Effector memory CD8-positive, alpha-beta T cell (primary cell): Measurements from ENCODE around the gene ZSCAN25.
A peak's percentile ranks its signal among the peaks of the same experiment; 100 is the strongest.
"Not testable (repeated sequence)": the region's sequence is repeated elsewhere in the genome, so short reads cannot be mapped to it uniquely, and the experiment has no call there.

Experiments
- ATAC-seq: fragments of 150-1000 bp; cut with Tn5 transposase; replicated peaks from 2 replicates; pipeline ENCODE4 v1.10.0; 2021; ENCODE audit warnings: mild to moderate bottlenecking, moderate library complexity
- DNase-seq, 3 experiments: peaks; one replicate each; pipeline ENCODE4 v3.0.0; 2021
- H3K27ac Mint-ChIP-seq, 2 donors: one replicate each; pipeline ENCODE4 v1.8.0; 2022; ENCODE audit warnings: mild to moderate bottlenecking in 2 of 2, mixed read lengths in 2 of 2, moderate library complexity in 2 of 2
- H3K27me3 Mint-ChIP-seq, 2 donors: one replicate each; pipeline ENCODE4 v1.8.0; 2022; ENCODE audit warnings: mixed read lengths in 2 of 2
- H3K36me3 Mint-ChIP-seq: one replicate; pipeline ENCODE4 v1.8.0; 2022; ENCODE audit warnings: mild to moderate bottlenecking, moderate library complexity, mixed read lengths; ENCODE audit not compliant: insufficient read depth
- H3K4me1 Mint-ChIP-seq, 2 donors: one replicate each; pipeline ENCODE4 v1.8.0; 2022; ENCODE audit warnings: low read depth in 2 of 2, mixed read lengths in 2 of 2
- H3K4me3 Mint-ChIP-seq, 2 donors: one replicate each; pipeline ENCODE4 v1.8.0; 2022; ENCODE audit warnings: mild to moderate bottlenecking in 2 of 2, mixed read lengths in 2 of 2, moderate library complexity in 2 of 2
- H3K9me3 Mint-ChIP-seq, 2 donors: one replicate each; pipeline ENCODE4 v1.8.0; 2022; ENCODE audit warnings: mixed read lengths in 2 of 2
- total RNA-seq, 9 experiments: gene quantifications; one replicate each; lab custom pipeline; 2026; lab: John Stamatoyannopoulos, UW

ZSCAN25 gene
- 48.6 to 75.9 (median 55.2) reads per million in 9 experiments for total RNA-seq

GRCh38 chr7:99616359-99617191, at the start of gene ZSCAN25:
Gene ZSCAN25 (plus strand): TSS chr7:99616946. CDS start chr7:99619607, 2,661 bp downstream.
- DNase-seq (peak; percentile 77 to 79 (median 79)), ATAC-seq (peak; percentile 97)
- Mint-ChIP-seq H3K4me3 (peak within 1 kb of the TSS; percentile 96), H3K4me1 (peaks cover 31 to 43% of the 10 kb centered on the region in 2 donors), H3K27me3 (no peaks in the 10 kb centered on the region), H3K27ac (peak within 1 kb of the TSS; percentile 92 to 95), H3K9me3 (no peaks in the 10 kb centered on the region), H3K36me3 (peaks cover 37% of the 10 kb centered on the region)

- peaks cover 45% of the 10 kb centered on the region for H3K36me3 Mint-ChIP-seq
- ATAC-seq: not testable (repeated sequence)
Measured at GRCh38 chr7:99568770-99569169, 48.0 kb upstream of the ZSCAN25 start.

GRCh38 chr7:99571768-99572167, 45.0 kb upstream of the ZSCAN25 start:
- no peaks in the 10 kb centered on the region for H3K27me3 Mint-ChIP-seq
- no peak for ATAC-seq
- H3K27ac Mint-ChIP-seq: peak overlapping the region; percentile 47 to 51
- H3K9me3 Mint-ChIP-seq: no peaks in the 10 kb centered on the region
- H3K4me1 Mint-ChIP-seq: peaks cover 0 to 4% of the 10 kb centered on the region in 2 donors
- DNase-seq: no peak
- peaks cover 29% of the 10 kb centered on the region for H3K36me3 Mint-ChIP-seq
- H3K4me3 Mint-ChIP-seq: no peak overlapping the region

More at GRCh38 chr7:99568770-99569169, 48.0 kb upstream of the ZSCAN25 start:
- not testable (repeated sequence) for H3K9me3 Mint-ChIP-seq, H3K4me3 Mint-ChIP-seq, DNase-seq, H3K27me3 Mint-ChIP-seq
- H3K27ac Mint-ChIP-seq: peak overlapping the region; percentile 5 to 52
- H3K4me1 Mint-ChIP-seq: peaks cover 8 to 19% of the 10 kb centered on the region in 2 donors

GRCh38 chr7:99573257-99573656, 43.5 kb upstream of the ZSCAN25 start:
- no peak overlapping the region for H3K4me3 Mint-ChIP-seq
- DNase-seq: no peak
- H3K27ac Mint-ChIP-seq: peak overlapping the region in 1 of 2 donors; percentile 53

GRCh38 chr7:99576251-99576650, 40.5 kb upstream of the ZSCAN25 start:
- Mint-ChIP-seq H3K36me3 (peaks cover 24% of the 10 kb centered on the region), H3K9me3 (no peaks in the 10 kb centered on the region), H3K27me3 (no peaks in the 10 kb centered on the region), H3K27ac (no peak overlapping the region), H3K4me1 (peaks cover 5 to 14% of the 10 kb centered on the region in 2 donors), H3K4me3 (no peak overlapping the region)
- DNase-seq: no peak
- no peak for ATAC-seq

More at GRCh38 chr7:99573257-99573656, 43.5 kb upstream of the ZSCAN25 start:
- H3K27me3 Mint-ChIP-seq: no peaks in the 10 kb centered on the region
- peaks cover 0 to 4% of the 10 kb centered on the region in 2 donors for H3K4me1 Mint-ChIP-seq
- H3K9me3 Mint-ChIP-seq: no peaks in the 10 kb centered on the region
- ATAC-seq: no peak
- H3K36me3 Mint-ChIP-seq: peaks cover 28% of the 10 kb centered on the region

GRCh38 chr7:99579281-99579955, 37.3 kb upstream of the ZSCAN25 start:
- Mint-ChIP-seq H3K4me3 (peak overlapping the region; percentile 87 to 91), H3K9me3 (no peaks in the 10 kb centered on the region), H3K27ac (peak overlapping the region; percentile 76 to 91), H3K36me3 (peaks cover 13% of the 10 kb centered on the region), H3K27me3 (no peaks in the 10 kb centered on the region), H3K4me1 (peaks cover 6 to 11% of the 10 kb centered on the region in 2 donors)
- DNase-seq (no peak), ATAC-seq (no peak)

GRCh38 chr7:99579956-99580777, 36.6 kb upstream of the ZSCAN25 start:
- peak; percentile 40 to 46 (median 43) for DNase-seq
- Mint-ChIP-seq H3K4me3 (peak overlapping the region; percentile 87 to 91), H3K27ac (peak overlapping the region; percentile 76 to 91), H3K27me3 (peaks cover 0 to 2% of the 10 kb centered on the region in 2 donors), H3K4me1 (peaks cover 6 to 11% of the 10 kb centered on the region in 2 donors), H3K9me3 (no peaks in the 10 kb centered on the region), H3K36me3 (peaks cover 13% of the 10 kb centered on the region)
- peak; percentile 86 for ATAC-seq

- Mint-ChIP-seq H3K27ac (peak overlapping the region; percentile 76 to 91), H3K4me3 (peak overlapping the region; percentile 87 to 91), H3K4me1 (peaks cover 6 to 11% of the 10 kb centered on the region in 2 donors)
- DNase-seq, H3K36me3 Mint-ChIP-seq, ATAC-seq, H3K27me3 Mint-ChIP-seq, H3K9me3 Mint-ChIP-seq: not testable (repeated sequence)
Measured at GRCh38 chr7:99580778-99581332, 35.9 kb upstream of the ZSCAN25 start.

GRCh38 chr7:99588868-99589267, 27.9 kb upstream of the ZSCAN25 start:
- H3K4me3 Mint-ChIP-seq: no peak overlapping the region
- no peaks in the 10 kb centered on the region for H3K36me3 Mint-ChIP-seq
- H3K27me3 Mint-ChIP-seq: peaks cover 18 to 32% of the 10 kb centered on the region in 2 donors
- H3K27ac Mint-ChIP-seq: no peak overlapping the region
- H3K9me3 Mint-ChIP-seq: no peaks in the 10 kb centered on the region
- H3K4me1 Mint-ChIP-seq: no peaks in the 10 kb centered on the region
- no peak for DNase-seq
- no peak for ATAC-seq

GRCh38 chr7:99594948-99595745, 21.6 kb upstream of the ZSCAN25 start:
- Mint-ChIP-seq H3K4me1 (no peaks in the 10 kb centered on the region), H3K27me3 (no peaks in the 10 kb centered on the region), H3K9me3 (no peaks in the 10 kb centered on the region), H3K36me3 (no peaks in the 10 kb centered on the region), H3K4me3 (no peak overlapping the region), H3K27ac (no peak overlapping the region)
- ATAC-seq (no peak), DNase-seq (no peak)

GRCh38 chr7:99596408-99596955, 20.3 kb upstream of the ZSCAN25 start:
- Mint-ChIP-seq H3K4me1 (no peaks in the 10 kb centered on the region), H3K27ac (no peak overlapping the region), H3K36me3 (no peaks in the 10 kb centered on the region), H3K27me3 (no peaks in the 10 kb centered on the region), H3K9me3 (no peaks in the 10 kb centered on the region), H3K4me3 (no peak overlapping the region)
- DNase-seq: no peak
- no peak for ATAC-seq
